IMR-90 (cell line): ENCODE data around the gene ARHGEF4. TPM values are rescaled to one million over a fixed set of nuclear protein-coding genes. Genes with fewer than 3 reads are reported as not detected.

Experiments
- ATAC-seq: fragments of 200-7000 bp; cut with Tn5 transposase; 2 replicates; pipeline ENCODE4 v1.9.1; 2020; ENCODE audit warnings: low read depth, mild to moderate bottlenecking, moderate library complexity
- BruUV-seq: library from RNA; stranded (reverse); fragments of 400-500 nt; replicated peaks from 2 replicates; lab custom pipeline; 2021; lab: Mats Ljungman, UMichigan
- CTCF ChIA-PET: fragments of 300-600 bp; formaldehyde crosslinking; extraction: SDS; loops from one replicate; lab custom pipeline; 2021; ENCODE audit warnings: antibody characterized with exemption; lab: Yijun Ruan, JAX
- POLR2A ChIA-PET: fragments of 300-600 bp; sonication (Branson Sonifier 250); formaldehyde crosslinking; loops from one replicate; lab custom pipeline; 2022; ENCODE audit warnings: antibody characterized with exemption; ENCODE audit not compliant: unreplicated experiment; lab: Charles Lee
- DNase-seq: peaks from one replicate; pipeline ENCODE4 v3.0.0; 2013
- H2AFZ ChIP-seq: replicated peaks from 2 replicates; pipeline ENCODE3; 2013; ENCODE audit warnings: low read length, mild to moderate bottlenecking; ENCODE audit not compliant: poor library complexity
- H2AK5ac ChIP-seq: 2 replicates; pipeline ENCODE4 v1.6.1; 2013; ENCODE audit warnings: low read depth, low read length, inconsistent platforms
- H2AK9ac ChIP-seq: replicated peaks from 2 replicates; pipeline ENCODE3; 2013; ENCODE audit warnings: mild to moderate bottlenecking, low read depth, low read length, moderate library complexity; ENCODE audit not compliant: poor library complexity
- H2BK120ac ChIP-seq: 2 replicates; pipeline ENCODE4 v1.6.1; 2013; ENCODE audit warnings: low read depth, low read length, inconsistent platforms
- H2BK15ac ChIP-seq: 3 replicates; pipeline ENCODE4 v1.6.1; 2013; ENCODE audit warnings: low read depth, low read length, inconsistent platforms
- H2BK20ac ChIP-seq: 2 replicates; pipeline ENCODE4 v1.6.1; 2013; ENCODE audit warnings: low read depth, mild to moderate bottlenecking, inconsistent platforms, low read length, moderate library complexity
- H2BK5ac ChIP-seq: 2 replicates; pipeline ENCODE4 v1.6.1; 2013; ENCODE audit warnings: mild to moderate bottlenecking, low read depth, low read length, inconsistent platforms; ENCODE audit not compliant: poor library complexity, severe bottlenecking
- H3K14ac ChIP-seq: replicated peaks from 2 replicates; pipeline ENCODE4 v1.6.1; 2013; ENCODE audit warnings: low read depth, low read length, inconsistent platforms
- H3K18ac ChIP-seq: 2 replicates; pipeline ENCODE4 v1.6.1; 2013; ENCODE audit warnings: low read depth, low read length, control low read depth
- H3K23ac ChIP-seq: 2 replicates; pipeline ENCODE4 v1.6.1; 2013; ENCODE audit warnings: low read depth, low read length, inconsistent platforms
- H3K27ac ChIP-seq: 2 replicates; pipeline ENCODE4 v1.5.1; 2013; ENCODE audit warnings: mild to moderate bottlenecking, control low read depth, low read length; ENCODE audit not compliant: insufficient read depth
- H3K27me3 ChIP-seq: 2 replicates; pipeline ENCODE4 v1.6.1; 2013; ENCODE audit warnings: low read length; ENCODE audit not compliant: control insufficient read depth, insufficient read depth
- H3K36me3 ChIP-seq: 2 replicates; pipeline ENCODE4 v1.6.1; 2013; ENCODE audit warnings: low read length, mixed read lengths; ENCODE audit not compliant: control insufficient read depth, insufficient read depth
- H3K4ac ChIP-seq: 2 replicates; pipeline ENCODE4 v1.6.1; 2013; ENCODE audit warnings: low read depth, low read length, inconsistent platforms
- H3K4me1 ChIP-seq: 2 replicates; pipeline ENCODE4 v1.6.1; 2013; ENCODE audit warnings: low read length, mixed read lengths; ENCODE audit not compliant: control insufficient read depth, insufficient read depth
- H3K4me2 ChIP-seq: 2 replicates; pipeline ENCODE4 v1.6.1; 2013; ENCODE audit warnings: low read depth, mild to moderate bottlenecking, control low read depth, low read length, moderate library complexity
- H3K4me3 ChIP-seq: 2 replicates; pipeline ENCODE4 v1.5.1; 2013; ENCODE audit warnings: low read depth, mild to moderate bottlenecking, control low read depth, low read length, moderate library complexity; ENCODE audit not compliant: insufficient read depth
- H3K56ac ChIP-seq: 2 replicates; pipeline ENCODE4 v1.6.1; 2013; ENCODE audit warnings: low read length, inconsistent platforms; ENCODE audit not compliant: insufficient read depth; ENCODE audit errors: extremely low read depth
- H3K79me1 ChIP-seq, 2 experiments: 2 replicates each; pipeline ENCODE4 v1.6.1; 2013; ENCODE audit warnings: low read length in 2 of 2, inconsistent platforms in 1 of 2, low read depth in 1 of 2
- H3K9ac ChIP-seq: 2 replicates; pipeline ENCODE4 v1.6.1; 2013; ENCODE audit warnings: low read depth, low read length, control low read depth
- H3K9me1 ChIP-seq: 2 replicates; pipeline ENCODE4 v1.6.1; 2013; ENCODE audit warnings: low read length, inconsistent platforms; ENCODE audit not compliant: insufficient read depth
- H3K9me3 ChIP-seq: 2 replicates; pipeline ENCODE4 v1.6.1; 2013; ENCODE audit warnings: low read length; ENCODE audit not compliant: control insufficient read depth, insufficient read depth
- H4K20me1 ChIP-seq: 2 replicates; pipeline ENCODE4 v1.6.1; 2013; ENCODE audit warnings: low read length, inconsistent platforms; ENCODE audit not compliant: insufficient read depth
- H4K5ac ChIP-seq: 2 replicates; pipeline ENCODE4 v1.6.1; 2013; ENCODE audit warnings: mild to moderate bottlenecking, low read depth, low read length, control low read depth
- H4K8ac ChIP-seq, 2 experiments: 2 replicates each; pipeline ENCODE4 v1.6.1; 2013; ENCODE audit warnings: low read depth in 2 of 2, low read length in 2 of 2, control low read depth in 1 of 2, inconsistent platforms in 1 of 2
- H4K91ac ChIP-seq: 2 replicates; pipeline ENCODE4 v1.6.1; 2013; ENCODE audit warnings: low read depth, low read length, inconsistent platforms; ENCODE audit not compliant: insufficient read depth
- BHLHE40 ChIP-seq: fragments of 150-350 bp; IDR thresholded peaks from 2 replicates; pipeline ENCODE4 v1.6.1; 2016; ENCODE audit warnings: mild to moderate bottlenecking, low read depth, low read length
- CEBPB ChIP-seq: IDR thresholded peaks from 2 replicates; pipeline ENCODE4 v1.6.1; 2012; ENCODE audit warnings: low read depth, low read length, improper control_type of control experiment
- CHD1 ChIP-seq: IDR thresholded peaks from 2 replicates; pipeline ENCODE4 v1.6.1; 2012; ENCODE audit warnings: low read depth, low read length, improper control_type of control experiment
- CTCF ChIP-seq: conservative IDR thresholded peaks from 2 replicates; pipeline ENCODE4 v1.5.1; 2012; ENCODE audit warnings: mild to moderate bottlenecking, low read depth, low read length, improper control_type of control experiment
- FOS ChIP-seq: fragments of 150-350 bp; IDR thresholded peaks from 2 replicates; pipeline ENCODE4 v1.6.1; 2016; ENCODE audit warnings: low read depth, low read length
- MAFK ChIP-seq: IDR thresholded peaks from 2 replicates; pipeline ENCODE4 v1.6.1; 2012; ENCODE audit warnings: low read depth, low read length, improper control_type of control experiment
- MAZ ChIP-seq: IDR thresholded peaks from 2 replicates; pipeline ENCODE4 v1.6.1; 2012; ENCODE audit warnings: low read depth, mild to moderate bottlenecking, low read length, improper control_type of control experiment, moderate library complexity, borderline replicate concordance
- MXI1 ChIP-seq: IDR thresholded peaks from 2 replicates; pipeline ENCODE4 v1.6.1; 2012; ENCODE audit warnings: low read depth, mild to moderate bottlenecking, low read length, moderate library complexity, borderline replicate concordance
- NFE2L2 ChIP-seq: fragments of 150-350 bp; IDR thresholded peaks from 2 replicates; pipeline ENCODE4 v1.6.1; 2016; ENCODE audit warnings: low read depth, mild to moderate bottlenecking, low read length
- POLR2A ChIP-seq: IDR thresholded peaks from 2 replicates; pipeline ENCODE4 v1.6.1; 2012; ENCODE audit warnings: mild to moderate bottlenecking, low read depth, low read length
- RAD21 ChIP-seq: IDR thresholded peaks from 2 replicates; pipeline ENCODE4 v1.6.1; 2012; ENCODE audit warnings: low read length, improper control_type of control experiment
- RCOR1 ChIP-seq: IDR thresholded peaks from 2 replicates; pipeline ENCODE4 v1.6.1; 2012; ENCODE audit warnings: mild to moderate bottlenecking, low read length, improper control_type of control experiment; ENCODE audit not compliant: insufficient replicate concordance
- RFX5 ChIP-seq: IDR thresholded peaks from 2 replicates; pipeline ENCODE4 v1.8.0; 2012; ENCODE audit warnings: low read depth, mild to moderate bottlenecking, low read length, moderate library complexity
- SMC3 ChIP-seq: fragments of 150-350 bp; IDR thresholded peaks from 2 replicates; pipeline ENCODE4 v1.6.1; 2016; ENCODE audit warnings: low read depth, mild to moderate bottlenecking, antibody characterized with exemption, low read length, moderate library complexity
- USF2 ChIP-seq: fragments of 150-350 bp; IDR thresholded peaks from 2 replicates; pipeline ENCODE4 v1.6.1; 2017; ENCODE audit warnings: mild to moderate bottlenecking, antibody characterized with exemption, low read length, low read depth
- WGBS, 2 experiments: methylation state at CpG; one replicate each; pipeline versions ENCODE4 v1.1.5 to v1.1.7; 2013; ENCODE audit warnings: missing lambda C conversion rate in 2 of 2; ENCODE audit not compliant: insufficient read length in 1 of 2; ENCODE audit errors: extremely low coverage in 2 of 2; 5-methylcytosine and 5-hydroxymethylcytosine counted together
- dilution Hi-C: fragments of 300-500 bp; cut with HindIII; formaldehyde crosslinking; loops from one replicate; pipeline ENCODE4 v1.14.3; 2018; ENCODE audit warnings: low sequenced_read_pairs; ENCODE audit not compliant: unreplicated experiment
- in situ Hi-C: fragments of 300-500 bp; cut with MboI; formaldehyde crosslinking; loops from 3 replicates; pipeline ENCODE4 v1.14.3; 2019; ENCODE audit warnings: low sequenced_read_pairs, inconsistent platforms, mixed read lengths
- intact Hi-C: fragments of 100-400 bp; cut with micrococcal nuclease; formaldehyde crosslinking; loops from 2 replicates; pipeline ENCODE4 v1.10.0; 2022
- polyA plus RNA-seq, 3 experiments: library from polyadenylated mRNA; depleted of rRNA; stranded (reverse); fragments of >200 nt; gene quantifications; 2 replicates each; pipeline ENCODE4 v1.2.3, GENCODE V29; 2012; ENCODE audit warnings: low replicate concordance in 1 of 3
- total RNA-seq: library from RNA; depleted of rRNA; stranded (reverse); fragments of >200 nt; gene quantifications from 2 replicates; pipeline ENCODE4 v1.2.3, GENCODE V29; 2012
- TF ChIP-seq, protein P1 (sequence below): fragments of 150-350 bp; IDR thresholded peaks from 2 replicates; pipeline ENCODE4 v1.6.1; 2016; ENCODE audit warnings: low read depth, mild to moderate bottlenecking, low read length, moderate library complexity, borderline replicate concordance

The ARHGEF4 gene
- total and polyA plus RNA-seq, 2 of the 4 experiments (the other 2 are of a cell fraction): 2.7 to 5.0 TPM

DNA sequence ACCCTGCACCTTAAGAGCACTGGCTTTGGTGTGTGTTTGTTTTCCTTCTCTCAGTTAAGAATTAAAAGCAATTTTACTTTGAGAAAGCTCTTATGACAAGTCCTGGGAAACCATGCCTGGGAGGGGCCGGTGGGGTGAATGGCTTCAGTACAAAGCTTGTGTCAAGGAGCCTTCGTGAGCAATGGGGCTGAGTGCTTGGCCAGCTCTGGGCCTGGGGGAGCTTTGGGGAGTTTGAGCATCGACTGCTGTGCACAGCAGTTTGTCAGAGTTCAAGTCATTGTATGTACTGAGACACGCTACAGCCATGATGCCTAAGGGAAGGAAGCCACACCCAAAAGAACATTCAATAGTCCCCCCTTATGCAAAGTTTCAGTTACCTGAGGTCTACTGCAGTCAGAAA, 75.8 kb downstream of the ARHGEF4 start:
- H3K27ac ChIP-seq: no peak overlapping the region
- H4K91ac ChIP-seq: no peak overlapping the region
- no peak overlapping the region for H2AK9ac ChIP-seq
- DNase-seq: no peak
- no peak overlapping the region for H2BK5ac ChIP-seq
- dilution Hi-C loops: no loop called here
- H3K9ac ChIP-seq: no peak overlapping the region
- TF ChIP-seq MAZ (no peak), NFE2L2 (no peak), RAD21 (no peak), CHD1 (no peak), CEBPB (no peak), USF2 (no peak), BHLHE40 (no peak), MXI1 (no peak), SMC3 (no peak), RFX5 (no peak), MAFK (no peak), FOS (no peak), CTCF (no peak), POLR2A (no peak), RCOR1 (no peak)
- TF ChIP-seq, protein P1, sequence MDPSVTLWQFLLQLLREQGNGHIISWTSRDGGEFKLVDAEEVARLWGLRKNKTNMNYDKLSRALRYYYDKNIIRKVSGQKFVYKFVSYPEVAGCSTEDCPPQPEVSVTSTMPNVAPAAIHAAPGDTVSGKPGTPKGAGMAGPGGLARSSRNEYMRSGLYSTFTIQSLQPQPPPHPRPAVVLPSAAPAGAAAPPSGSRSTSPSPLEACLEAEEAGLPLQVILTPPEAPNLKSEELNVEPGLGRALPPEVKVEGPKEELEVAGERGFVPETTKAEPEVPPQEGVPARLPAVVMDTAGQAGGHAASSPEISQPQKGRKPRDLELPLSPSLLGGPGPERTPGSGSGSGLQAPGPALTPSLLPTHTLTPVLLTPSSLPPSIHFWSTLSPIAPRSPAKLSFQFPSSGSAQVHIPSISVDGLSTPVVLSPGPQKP: no peak
- no peak overlapping the region for H4K5ac ChIP-seq
- H4K8ac ChIP-seq: no peak overlapping the region
- intact Hi-C loops: no loop called here
- no peaks in the 10 kb centered on the region for H3K79me1 ChIP-seq
- in situ Hi-C loops: no loop called here
- no peak overlapping the region for H2AK5ac ChIP-seq
- no peak overlapping the region for H2BK120ac ChIP-seq
- H3K9me3 ChIP-seq: no peaks in the 10 kb centered on the region
- H3K18ac ChIP-seq: no peak overlapping the region
- no peak overlapping the region for H2BK15ac ChIP-seq
- peaks cover 12% of the 10 kb centered on the region; the same call in 1 of the 2 replicates for H3K27me3 ChIP-seq
- no peaks in the 10 kb centered on the region for H3K4me1 ChIP-seq
- ChIA-PET CTCF (no interaction called here), POLR2A (no interaction called here)
- H2BK20ac ChIP-seq: no peak overlapping the region
- no peaks in the 10 kb centered on the region for H3K36me3 ChIP-seq
- H3K9me1 ChIP-seq: no peaks in the 10 kb centered on the region
- ATAC-seq: no peak
- no peak overlapping the region for H3K14ac ChIP-seq
- no peak overlapping the region for H3K4me2 ChIP-seq
- H2AFZ ChIP-seq: no peak overlapping the region
- no peak overlapping the region for H3K23ac ChIP-seq
- no peak overlapping the region for H3K56ac ChIP-seq
- BruUV-seq: no TSS peak
- no peak overlapping the region for H3K4ac ChIP-seq
- no peak overlapping the region for H3K4me3 ChIP-seq
- no peaks in the 10 kb centered on the region for H4K20me1 ChIP-seq
- WGBS, 2 experiments: no CpG with 5 or more reads among the region's 4 CpGs
